CD4-positive, alpha-beta T cell (primary cell): Measurements from ENCODE around the gene SNTG2. TPM values are rescaled to one million over a fixed set of nuclear protein-coding genes. Genes with fewer than 3 reads are reported as not detected.

Experiments
- ATAC-seq: fragments of 200-7000 bp; cut with Tn5 transposase; one replicate; pipeline ENCODE4 v1.10.0; 2022; ENCODE audit warnings: mild to moderate bottlenecking; ENCODE audit not compliant: poor library complexity
- CTCF ChIA-PET: fragments of 350-600 bp; sonication (Branson Sonifier 250); formaldehyde crosslinking; loops from one replicate; lab custom pipeline; 2021; ENCODE audit warnings: antibody characterized with exemption, inconsistent platforms; lab: Charles Lee
- POLR2A ChIA-PET: fragments of 350-600 bp; sonication (Branson Sonifier 250); formaldehyde crosslinking; loops from one replicate; lab custom pipeline; 2021; ENCODE audit warnings: antibody characterized with exemption, inconsistent platforms; lab: Charles Lee
- DNase-seq, 14 experiments: peaks; one replicate each; pipeline ENCODE4 v3.0.0-alpha.2; 2013 to 2020; ENCODE audit warnings: mixed read lengths in 2 of 14
- H3K27ac ChIP-seq, 2 donors: one replicate each; pipeline versions ENCODE4 v1.5.1 to v1.7.0; 2013; ENCODE audit warnings: low read length in 2 of 2, low read depth in 1 of 2, mild to moderate bottlenecking in 1 of 2
- H3K27me3 ChIP-seq, 2 experiments: 1 replicate in 1 of 2; 2 replicates in 1 of 2; pipeline versions ENCODE4 v1.6.1 to v1.7.0; 2013; ENCODE audit warnings: low read length in 2 of 2, control low read depth in 1 of 2, mild to moderate bottlenecking in 1 of 2, moderate library complexity in 1 of 2; ENCODE audit not compliant: insufficient read depth in 2 of 2, control insufficient read depth in 1 of 2
- H3K36me3 ChIP-seq: one replicate; pipeline ENCODE4 v1.6.1; 2013; ENCODE audit warnings: low read length, control low read depth; ENCODE audit not compliant: insufficient read depth
- H3K4me1 ChIP-seq: one replicate; pipeline ENCODE4 v1.6.1; 2013; ENCODE audit warnings: low read length, control low read depth; ENCODE audit not compliant: insufficient read depth
- H3K4me3 ChIP-seq: one replicate; pipeline ENCODE4 v1.5.1; 2013; ENCODE audit warnings: mild to moderate bottlenecking, low read length, moderate library complexity
- H3K9me3 ChIP-seq, 2 experiments: 1 replicate in 1 of 2; 2 replicates in 1 of 2; pipeline versions ENCODE4 v1.6.1 to v1.7.0; 2013; ENCODE audit warnings: low read length in 2 of 2, mild to moderate bottlenecking in 2 of 2, control low read depth in 1 of 2, moderate library complexity in 1 of 2; ENCODE audit not compliant: control insufficient read depth in 1 of 2, insufficient read depth in 1 of 2
- H3K27ac Mint-ChIP-seq: one replicate; pipeline ENCODE4 v1.8.0; 2020; ENCODE audit warnings: mixed read lengths
- H3K27me3 Mint-ChIP-seq: one replicate; pipeline ENCODE4 v1.8.0; 2021; ENCODE audit warnings: mixed read lengths
- H3K36me3 Mint-ChIP-seq: one replicate; pipeline ENCODE4 v1.8.0; 2021; ENCODE audit warnings: low read depth, mixed read lengths
- H3K4me1 Mint-ChIP-seq: one replicate; pipeline ENCODE4 v1.8.0; 2021; ENCODE audit warnings: low read depth, mixed read lengths
- H3K4me3 Mint-ChIP-seq: one replicate; pipeline ENCODE4 v1.8.0; 2020; ENCODE audit warnings: mild to moderate bottlenecking, mixed read lengths
- H3K9me3 Mint-ChIP-seq: one replicate; pipeline ENCODE4 v1.8.0; 2020; ENCODE audit warnings: mixed read lengths
- CTCF ChIP-seq: fragments of 200-600 bp; IDR thresholded peaks from one replicate; pipeline ENCODE4 v1.8.0; 2022; ENCODE audit warnings: antibody characterized with exemption, mild to moderate bottlenecking
- intact Hi-C, 2 experiments: fragments of 100-400 bp; cut with DNase I in 1 of 2; cut with micrococcal nuclease in 1 of 2; formaldehyde crosslinking; loops; one replicate each; pipeline versions ENCODE4 v1.15.1 to v1.9.0; 2023 to 2025; cut with DNase I, micrococcal nuclease
- total RNA-seq, 174 experiments: library from RNA in 2 of 174; stranded (reverse) in 2 of 174; gene quantifications; one replicate each; pipeline ENCODE4 v1.2.3 and lab custom pipeline; 2021 to 2026

Gene SNTG2
- total RNA-seq, 2 experiments from 2014 or later, result 1.1 to 1.5 TPM

- ChIA-PET CTCF (no interaction called here), POLR2A (no interaction called here)
- Histone ChIP-seq H3K27me3 (peaks cover 0 to 4% of the 10 kb centered on the region in 2 experiments), H3K4me3 (no peak overlapping the region), H3K4me1 (no peaks in the 10 kb centered on the region), H3K36me3 (no peaks in the 10 kb centered on the region), H3K27ac (no peak overlapping the region), H3K9me3 (peaks cover 0 to 5% of the 10 kb centered on the region in 2 experiments)
- Mint-ChIP-seq H3K4me3 (no peak overlapping the region), H3K27me3 (no peaks in the 10 kb centered on the region), H3K9me3 (peaks cover 4% of the 10 kb centered on the region), H3K27ac (no peak overlapping the region), H3K4me1 (no peaks in the 10 kb centered on the region), H3K36me3 (no peaks in the 10 kb centered on the region)
- DNase-seq (no peak), ATAC-seq (no peak)
- TF ChIP-seq CTCF, result no peak
- intact Hi-C loops, result no loop called here
Measured at GRCh38 chr2:1219901-1220573, 269.4 kb downstream of the SNTG2 start.

- Mint-ChIP-seq H3K36me3 (no peaks in the 10 kb centered on the region), H3K27ac (no peak overlapping the region), H3K27me3 (no peaks in the 10 kb centered on the region), H3K4me3 (no peak overlapping the region), H3K9me3 (peaks cover 4% of the 10 kb centered on the region), H3K4me1 (no peaks in the 10 kb centered on the region)
- POLR2A ChIA-PET, result no interaction called here
- no peak for TF ChIP-seq CTCF
- CTCF ChIA-PET, result no interaction called here
- intact Hi-C loops, result no loop called here
- peaks cover 0 to 4% of the 10 kb centered on the region in 2 experiments for H3K27me3 ChIP-seq
- DNase-seq (no peak), ATAC-seq (no peak)
- H3K4me3 ChIP-seq, result no peak overlapping the region
- H3K36me3 ChIP-seq, result no peaks in the 10 kb centered on the region
- no peaks in the 10 kb centered on the region for H3K4me1 ChIP-seq
- H3K9me3 ChIP-seq, result peaks cover 0 to 5% of the 10 kb centered on the region in 2 experiments
- H3K27ac ChIP-seq, result no peak overlapping the region
Measured at GRCh38 chr2:1222056-1222455, 271.4 kb downstream of the SNTG2 start.

GRCh38 chr2:1223791-1224190 is 273.1 kb downstream of the SNTG2 start:
- peaks cover 4% of the 10 kb centered on the region for H3K9me3 Mint-ChIP-seq
- no peak for ATAC-seq

More at GRCh38 chr2:1223791-1224190, 273.1 kb downstream of the SNTG2 start:
- Histone ChIP-seq H3K9me3 (peaks cover 0 to 5% of the 10 kb centered on the region in 2 experiments), H3K4me1 (no peaks in the 10 kb centered on the region), H3K36me3 (no peaks in the 10 kb centered on the region), H3K27ac (no peak overlapping the region), H3K27me3 (no peaks in the 10 kb centered on the region), H3K4me3 (no peak overlapping the region)
- no peak for DNase-seq
- Mint-ChIP-seq H3K27me3 (no peaks in the 10 kb centered on the region), H3K36me3 (no peaks in the 10 kb centered on the region), H3K27ac (no peak overlapping the region), H3K4me3 (no peak overlapping the region), H3K4me1 (no peaks in the 10 kb centered on the region)
- ChIA-PET POLR2A (no interaction called here), CTCF (no interaction called here)
- no peak for TF ChIP-seq CTCF
- intact Hi-C loops, result no loop called here
